Ishikawa (cell line): ENCODE results near the gene HES3.

Experiments used
- EGR1 ChIP-seq: IDR thresholded peaks from 2 replicates; pipeline ENCODE4 v1.6.1; 2012
- EP300 ChIP-seq: IDR thresholded peaks from 2 replicates; pipeline ENCODE4 v1.6.1; 2012; ENCODE audit warnings: borderline replicate concordance
- MAX ChIP-seq: IDR thresholded peaks from 2 replicates; pipeline ENCODE4 v1.6.1; 2012
- REST ChIP-seq: IDR thresholded peaks from 2 replicates; pipeline ENCODE4 v1.6.1; 2012; ENCODE audit warnings: low read depth, mild to moderate bottlenecking
- TAF1 ChIP-seq: IDR thresholded peaks from 2 replicates; pipeline ENCODE4 v1.6.1; 2012; ENCODE audit warnings: low read depth, mild to moderate bottlenecking
- TCF12 ChIP-seq: IDR thresholded peaks from 2 replicates; pipeline ENCODE4 v1.6.1; 2012; ENCODE audit warnings: low read depth
- USF1 ChIP-seq: IDR thresholded peaks from 2 replicates; pipeline ENCODE4 v1.6.1; 2012

GRCh38 chr1:6222636-6223035 lies 21.3 kb upstream of the HES3 start:
- TF ChIP-seq EP300 = no peak
- no peak for TF ChIP-seq MAX
- TF ChIP-seq EGR1 = no peak
- no peak for TF ChIP-seq TCF12
- no peak for TF ChIP-seq REST
- no peak for TF ChIP-seq USF1
- TF ChIP-seq TAF1 = no peak
